NCI-H82 treated with DMSO at 0.1 percent for 48 hours (cell line): ENCODE results near the gene IGSF9.

Experiments
- DNase-seq: peaks from one replicate; lab custom pipeline; 2025; ENCODE audit not compliant: unreplicated experiment; lab: John Stamatoyannopoulos, UW

IGSF9 gene

GRCh38 chr1:159945483-159946241, at the start of gene IGSF9:
Gene IGSF9, minus strand, starts transcription at chr1:159945613. Its CDS starts 2,159 bp downstream, at chr1:159943454.
- DNase-seq = peak; percentile 93

- no peak for DNase-seq
Measured at GRCh38 chr1:159994896-159995295, 49.5 kb upstream of the IGSF9 start.

- peak; percentile 30 for DNase-seq
Measured at GRCh38 chr1:159993911-159994310, 48.5 kb upstream of the IGSF9 start.

- no peak for DNase-seq
Measured at GRCh38 chr1:159992161-159992560, 46.7 kb upstream of the IGSF9 start.

GRCh38 chr1:159991513-159991912, 46.1 kb upstream of the IGSF9 start:
- no peak for DNase-seq

- no peak for DNase-seq
Measured at GRCh38 chr1:159990005-159990404, 44.6 kb upstream of the IGSF9 start.

GRCh38 chr1:159989581-159989980, 44.2 kb upstream of the IGSF9 start:
- DNase-seq = no peak

GRCh38 chr1:159988006-159988405, 42.6 kb upstream of the IGSF9 start:
- no peak for DNase-seq

- DNase-seq = no peak
Measured at GRCh38 chr1:159987186-159987585, 41.8 kb upstream of the IGSF9 start.

GRCh38 chr1:159986531-159986930, 41.1 kb upstream of the IGSF9 start:
- no peak for DNase-seq

- DNase-seq = no peak
Measured at GRCh38 chr1:159986093-159986492, 40.7 kb upstream of the IGSF9 start.

- DNase-seq = no peak
Measured at GRCh38 chr1:159985473-159985872, 40.1 kb upstream of the IGSF9 start.

- no peak for DNase-seq
Measured at GRCh38 chr1:159983681-159984080, 38.3 kb upstream of the IGSF9 start.

GRCh38 chr1:159982280-159982679, 36.9 kb upstream of the IGSF9 start:
- DNase-seq = no peak

GRCh38 chr1:159981351-159982055, 36.1 kb upstream of the IGSF9 start:
- no peak for DNase-seq

- DNase-seq = no peak
Measured at GRCh38 chr1:159980786-159981185, 35.4 kb upstream of the IGSF9 start.

GRCh38 chr1:159980076-159980475, 34.7 kb upstream of the IGSF9 start:
- DNase-seq = no peak

GRCh38 chr1:159979257-159979656, 33.8 kb upstream of the IGSF9 start:
- no peak for DNase-seq

GRCh38 chr1:159978107-159978398, 32.6 kb upstream of the IGSF9 start:
- no peak for DNase-seq

- no peak for DNase-seq
Measured at GRCh38 chr1:159977364-159978106, 32.1 kb upstream of the IGSF9 start.

GRCh38 chr1:159974350-159974965, 29.0 kb upstream of the IGSF9 start:
- no peak for DNase-seq
